GM12878 (cell line): Measurements from ENCODE around the gene REV1. TPM values are rescaled to one million over a fixed set of nuclear protein-coding genes. Genes with fewer than 3 reads are reported as not detected.

ENCODE experiments used
- ATAC-seq: fragments of 200-7000 bp; cut with Tn5 transposase; 3 replicates; pipeline ENCODE4 v1.9.1; 2020; ENCODE audit warnings: mild to moderate bottlenecking, moderate library complexity
- BruUV-seq: library from RNA; stranded (reverse); fragments of 400-500 nt; replicated peaks from 2 replicates; lab custom pipeline; 2021; lab: Mats Ljungman, UMichigan
- CTCF ChIA-PET: fragments of 300-600 bp; sonication (Branson Sonifier 250); formaldehyde crosslinking; extraction: SDS; loops from one replicate; lab custom pipeline; 2021; ENCODE audit warnings: inconsistent platforms; lab: Yijun Ruan, JAX
- POLR2A ChIA-PET: fragments of 350-600 bp; formaldehyde crosslinking; extraction: SDS; loops from one replicate; lab custom pipeline; 2021; ENCODE audit warnings: inconsistent platforms; lab: Charles Lee
- RAD21 ChIA-PET: fragments of 300-600 bp; sonication (Branson Sonifier 250); formaldehyde crosslinking; loops from one replicate; lab custom pipeline; 2023; ENCODE audit warnings: antibody characterized with exemption; ENCODE audit not compliant: unreplicated experiment; lab: Charles Lee
- SMC1A ChIA-PET: fragments of 300-600 bp; sonication (Branson Sonifier 250); formaldehyde crosslinking; loops from one replicate; lab custom pipeline; 2023; ENCODE audit not compliant: unreplicated experiment, uncharacterized antibody; lab: Charles Lee
- DNase-seq: peaks from one replicate; pipeline ENCODE4 v3.0.0-alpha.2; 2011; ENCODE audit warnings: low read depth, low spot score
- FAIRE-seq: peaks from 3 replicates; lab custom pipeline; 2011; peaks lifted over from hg19 to GRCh38; lab: Jason Lieb, UNC
- H2AFZ ChIP-seq: 2 replicates; pipeline ENCODE4 v1.6.0; 2011; ENCODE audit warnings: low read depth, low read length, control low read depth; ENCODE audit not compliant: control insufficient read depth
- H3K27ac ChIP-seq: 2 replicates; pipeline ENCODE4 v1.5.1; 2011; ENCODE audit warnings: control low read depth; ENCODE audit not compliant: control insufficient read depth, insufficient read depth
- H3K27me3 ChIP-seq, 2 experiments: replicated peaks in 1 of 2; 2 replicates each; pipeline versions ENCODE4 v1.6.0 to v1.6.1; 2011; ENCODE audit warnings: low read length in 1 of 2; ENCODE audit not compliant: control insufficient read depth in 2 of 2, insufficient read depth in 2 of 2
- H3K36me3 ChIP-seq, 2 experiments: 2 replicates each; pipeline ENCODE4 v1.5.1; 2011; ENCODE audit warnings: low read length in 1 of 2; ENCODE audit not compliant: control insufficient read depth in 2 of 2, insufficient read depth in 2 of 2
- H3K4me1 ChIP-seq: 2 replicates; pipeline ENCODE4 v1.6.1; 2011; ENCODE audit warnings: mild to moderate bottlenecking, low read length, moderate library complexity, mixed read lengths; ENCODE audit not compliant: control insufficient read depth, insufficient read depth
- H3K4me2 ChIP-seq: 2 replicates; pipeline ENCODE4 v1.6.0; 2011; ENCODE audit warnings: control low read depth; ENCODE audit not compliant: control insufficient read depth, insufficient read depth
- H3K4me3 ChIP-seq: fragments of 200-600 bp; sonication (generic); 2 replicates; pipeline ENCODE4 v1.5.1; 2016
- H3K79me2 ChIP-seq: 2 replicates; pipeline ENCODE4 v1.6.0; 2011; ENCODE audit warnings: low read length; ENCODE audit not compliant: control insufficient read depth, insufficient read depth
- H3K9ac ChIP-seq: 2 replicates; pipeline ENCODE4 v1.8.0; 2011; ENCODE audit warnings: low read length, control low read depth, mixed read lengths; ENCODE audit not compliant: control insufficient read depth, insufficient read depth
- H3K9me3 ChIP-seq: replicated peaks from 3 replicates; pipeline ENCODE4 v1.5.1; 2011; ENCODE audit warnings: mild to moderate bottlenecking, low read length; ENCODE audit not compliant: control insufficient read depth, insufficient read depth
- H4K20me1 ChIP-seq: 2 replicates; pipeline ENCODE4 v1.6.0; 2011; ENCODE audit not compliant: control insufficient read depth, insufficient read depth
- BMI1 ChIP-seq: fragments of 450-650 bp; IDR thresholded peaks from 2 replicates; pipeline ENCODE4 v1.6.1; 2016; ENCODE audit warnings: mild to moderate bottlenecking, moderate library complexity, borderline replicate concordance
- JUND ChIP-seq: IDR thresholded peaks from 2 replicates; pipeline ENCODE4 v1.6.1; 2012; ENCODE audit warnings: low read depth, mild to moderate bottlenecking, low read length, improper control_type of control experiment, moderate library complexity
- MTA2 ChIP-seq: fragments of 450-650 bp; IDR thresholded peaks from 2 replicates; pipeline ENCODE4 v1.6.1; 2016; ENCODE audit warnings: low read depth, mild to moderate bottlenecking, moderate library complexity
- SIX5 ChIP-seq: IDR thresholded peaks from 2 replicates; pipeline ENCODE4 v1.6.1; 2011; ENCODE audit warnings: mild to moderate bottlenecking, low read depth, low read length, moderate library complexity; ENCODE audit not compliant: severe bottlenecking
- WRNIP1 ChIP-seq: IDR thresholded peaks from 2 replicates; pipeline ENCODE4 v1.6.1; 2011; ENCODE audit warnings: low read depth, low read length, improper control_type of control experiment, borderline replicate concordance
- WGBS: methylation state at CpG from one replicate; pipeline ENCODE4 v1.1.6; 2016; ENCODE audit warnings: low lambda C conversion rate; ENCODE audit not compliant: insufficient replicate concordance, insufficient coverage; ENCODE audit errors: missing lambda C conversion rate; 5-methylcytosine and 5-hydroxymethylcytosine counted together
- in situ Hi-C: fragments of 300-500 bp; cut with MboI; formaldehyde crosslinking; loops from 9 replicates; pipeline ENCODE4 v1.14.3; 2018; ENCODE audit warnings: mixed read lengths
- intact Hi-C: fragments of 100-400 bp; cut with micrococcal nuclease; formaldehyde crosslinking; loops from one replicate; pipeline ENCODE4 v1.14.2; 2022; ENCODE audit not compliant: unreplicated experiment
- polyA plus RNA-seq, 11 experiments: library from polyadenylated mRNA; depleted of rRNA in 4 of 11; unstranded in 6 of 11; stranded (reverse) in 5 of 11; fragments of >200 nt; fragmentation: Nextera tagmentation in 4 of 11; fragmentation: Illumina TruSeq in 1 of 11; extraction: Ambion mirVana in 4 of 11; extraction: Trizol in 1 of 11; gene quantifications; 1 replicate in 1 of 11; 2 replicates in 10 of 11; pipeline versions ENCODE4 v1.2.1 to v1.2.3, GENCODE V29; 2011 to 2016; ENCODE audit warnings: inconsistent platforms in 2 of 11, missing spikeins in 2 of 11, low read depth in 1 of 11
- total RNA-seq, 4 experiments: library from RNA; depleted of rRNA in 3 of 4; stranded (reverse); fragments of >200 nt in 3 of 4; fragmentation: Illumina TruSeq in 1 of 4; extraction: Trizol in 1 of 4; gene quantifications; 2 replicates each; pipeline versions ENCODE4 v1.2.1 to v1.2.3, GENCODE V29; 2013 to 2021
- TF ChIP-seq, protein P1 (sequence below): fragments of 450-650 bp; IDR thresholded peaks from 2 replicates; pipeline ENCODE4 v1.6.1; 2018; ENCODE audit warnings: borderline replicate concordance, mild to moderate bottlenecking; ENCODE audit not compliant: partially characterized antibody

The REV1 gene
- total and polyA plus RNA-seq, 10 of the 15 experiments (the other 5 are each of a cell fraction or from before 2014, with no cell fraction given) = 11.3 to 46.8 (median 29.0) TPM

- ChIA-PET SMC1A (interaction anchor here (1.1 to 1.5 kb wide), 2 partner anchors 8 to 11 kb away, joined by 5 read pairs; no protein-coding TSS in a partner anchor), CTCF (no interaction called here), POLR2A (interaction anchor here (0.5 kb wide), 1 partner anchor 65 kb away, joined by 3 read pairs; no protein-coding TSS in a partner anchor), RAD21 (no interaction called here)
- no peaks in the 10 kb centered on the region for H3K4me1 ChIP-seq
- no peak overlapping the region for H3K9ac ChIP-seq
- in situ Hi-C loops (no loop called here), intact Hi-C loops (no loop called here)
- FAIRE-seq = no peak
- no peaks in the 10 kb centered on the region for H3K79me2 ChIP-seq
- no peak overlapping the region for H3K4me2 ChIP-seq
- no peak for ATAC-seq
- BruUV-seq = no TSS peak
- no peaks in the 10 kb centered on the region for H3K27me3 ChIP-seq
- H3K36me3 ChIP-seq = peaks cover 4 to 6% of the 10 kb centered on the region in 2 experiments; a peak in 3 of 4 replicates
- no peak overlapping the region for H3K27ac ChIP-seq
- WGBS = 98% methylated on average over 12 of the region's 12 CpGs
- no peaks in the 10 kb centered on the region for H3K9me3 ChIP-seq
- no peak for DNase-seq
- H3K4me3 ChIP-seq = no peak overlapping the region
- no peak for TF ChIP-seq BMI1
- TF ChIP-seq JUND = no peak
- TF ChIP-seq SIX5 = no peak
- TF ChIP-seq MTA2 = no peak
- TF ChIP-seq, protein P1, sequence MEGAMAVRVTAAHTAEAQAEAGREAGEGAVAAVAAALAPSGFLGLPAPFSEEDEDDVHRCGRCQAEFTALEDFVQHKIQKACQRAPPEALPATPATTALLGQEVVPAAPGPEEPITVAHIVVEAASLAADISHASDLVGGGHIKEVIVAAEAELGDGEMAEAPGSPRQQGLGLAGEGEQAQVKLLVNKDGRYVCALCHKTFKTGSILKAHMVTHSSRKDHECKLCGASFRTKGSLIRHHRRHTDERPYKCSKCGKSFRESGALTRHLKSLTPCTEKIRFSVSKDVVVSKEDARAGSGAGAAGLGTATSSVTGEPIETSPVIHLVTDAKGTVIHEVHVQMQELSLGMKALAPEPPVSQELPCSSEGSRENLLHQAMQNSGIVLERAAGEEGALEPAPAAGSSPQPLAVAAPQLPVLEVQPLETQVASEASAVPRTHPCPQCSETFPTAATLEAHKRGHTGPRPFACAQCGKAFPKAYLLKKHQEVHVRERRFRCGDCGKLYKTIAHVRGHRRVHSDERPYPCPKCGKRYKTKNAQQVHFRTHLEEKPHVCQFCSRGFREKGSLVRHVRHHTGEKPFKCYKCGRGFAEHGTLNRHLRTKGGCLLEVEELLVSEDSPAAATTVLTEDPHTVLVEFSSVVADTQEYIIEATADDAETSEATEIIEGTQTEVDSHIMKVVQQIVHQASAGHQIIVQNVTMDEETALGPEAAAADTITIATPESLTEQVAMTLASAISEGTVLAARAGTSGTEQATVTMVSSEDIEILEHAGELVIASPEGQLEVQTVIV = no peak
- no peak for TF ChIP-seq WRNIP1
- H2AFZ ChIP-seq = no peak overlapping the region
- H4K20me1 ChIP-seq = no peaks in the 10 kb centered on the region
Measured at GRCh38 chr2:99431587-99432275, 58.1 kb downstream of the REV1 start.
